IPS-15b (cell line): Measurements from ENCODE around the gene SPATA2.
"Not testable (repeated sequence)": the region's sequence is repeated elsewhere in the genome, so short reads cannot be mapped to it uniquely, and the experiment has no call there.

Experiments
- H3K27me3 ChIP-seq: one replicate; pipeline ENCODE4 v1.6.1; 2013; ENCODE audit warnings: low read length; ENCODE audit not compliant: control insufficient read depth, insufficient read depth
- H3K36me3 ChIP-seq: one replicate; pipeline ENCODE4 v1.6.1; 2013; ENCODE audit warnings: low read length; ENCODE audit not compliant: control insufficient read depth, insufficient read depth
- H3K4me1 ChIP-seq: one replicate; pipeline ENCODE4 v1.6.1; 2013; ENCODE audit warnings: mild to moderate bottlenecking, low read length; ENCODE audit not compliant: control insufficient read depth, insufficient read depth
- H3K4me3 ChIP-seq: one replicate; pipeline ENCODE4 v1.5.1; 2013; ENCODE audit warnings: low read depth, low read length
- H3K9ac ChIP-seq: one replicate; pipeline ENCODE4 v1.6.1; 2013; ENCODE audit warnings: low read depth, mild to moderate bottlenecking, low read length
- H3K9me3 ChIP-seq: one replicate; pipeline ENCODE4 v1.6.1; 2013; ENCODE audit warnings: mild to moderate bottlenecking, low read length; ENCODE audit not compliant: control insufficient read depth, insufficient read depth

Gene SPATA2

DNA sequence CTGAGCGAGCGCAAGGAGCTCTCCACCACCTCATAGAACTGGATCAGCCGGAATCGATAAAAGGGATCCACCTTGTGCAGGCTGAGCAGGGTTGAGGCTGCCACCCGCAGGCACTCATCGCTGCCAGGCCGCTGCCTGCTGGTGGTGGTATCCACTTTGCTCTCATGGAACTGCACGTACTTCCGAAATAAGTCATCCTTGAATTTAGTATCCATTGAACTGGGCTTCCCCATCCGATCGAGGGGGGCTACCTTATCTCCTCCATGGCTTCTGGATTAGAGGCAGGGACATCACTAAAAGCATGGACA is 7.1 kb downstream of the SPATA2 start:
- H3K36me3 ChIP-seq, result peaks cover 36% of the 10 kb centered on the region

DNA sequence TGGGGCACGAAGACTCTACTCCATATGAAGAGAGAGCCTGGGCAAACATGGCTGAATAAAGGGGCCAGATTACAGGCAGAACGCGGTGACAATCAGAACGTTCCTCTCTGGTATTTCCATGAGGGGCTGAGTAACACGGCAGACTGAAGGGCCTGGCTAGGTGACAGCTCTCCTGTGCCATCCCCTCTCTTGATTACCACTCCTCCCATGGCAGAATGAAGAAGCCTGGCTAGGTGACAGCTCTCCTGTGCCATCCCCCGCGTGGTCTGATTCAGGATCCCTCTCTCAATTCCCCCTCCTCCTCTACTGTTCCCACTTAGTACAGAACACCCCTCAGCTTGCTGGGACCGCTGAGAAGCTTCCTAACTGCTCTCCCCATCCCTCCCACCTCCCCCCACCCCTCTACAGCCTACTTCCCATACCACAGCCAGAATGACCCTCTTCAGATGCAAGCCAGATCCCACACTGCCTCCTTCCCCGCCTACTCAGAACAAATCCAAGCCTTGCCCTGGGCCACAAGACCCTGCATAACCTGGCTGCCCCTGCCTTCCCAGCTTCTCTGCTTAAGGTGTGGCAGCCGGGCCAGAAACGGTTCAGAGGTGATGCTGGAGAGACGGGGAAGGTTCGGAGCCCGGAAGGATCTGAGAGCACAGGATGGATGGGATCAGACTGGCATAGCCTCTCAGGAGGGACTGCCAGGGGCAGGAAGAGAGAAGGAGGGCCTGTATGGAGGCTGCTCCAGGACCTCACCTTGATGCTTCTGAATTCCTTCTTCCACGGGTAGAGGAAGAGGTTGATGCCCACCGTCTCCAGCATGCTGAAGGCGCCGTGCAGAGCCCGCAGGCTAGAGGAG is 7.7 kb downstream of the SPATA2 start:
- peaks cover 36% of the 10 kb centered on the region for H3K36me3 ChIP-seq
- no peak overlapping the region for H3K9ac ChIP-seq
- H3K27me3 ChIP-seq, result no peaks in the 10 kb centered on the region
- no peaks in the 10 kb centered on the region for H3K9me3 ChIP-seq
- no peaks in the 10 kb centered on the region for H3K4me1 ChIP-seq
- H3K4me3 ChIP-seq, result no peak overlapping the region

More for the DNA sequence above, 7.1 kb downstream of the SPATA2 start:
- no peaks in the 10 kb centered on the region for H3K9me3 ChIP-seq
- no peaks in the 10 kb centered on the region for H3K4me1 ChIP-seq
- no peaks in the 10 kb centered on the region for H3K27me3 ChIP-seq
- no peak overlapping the region for H3K4me3 ChIP-seq
- no peak overlapping the region for H3K9ac ChIP-seq

GRCh38 chr20:49906615-49907154 is 8.6 kb downstream of the SPATA2 start:
- H3K9me3 ChIP-seq, result no peaks in the 10 kb centered on the region
- H3K4me1 ChIP-seq, result no peaks in the 10 kb centered on the region
- peaks cover 36% of the 10 kb centered on the region for H3K36me3 ChIP-seq
- H3K4me3 ChIP-seq, result no peak overlapping the region
- H3K9ac ChIP-seq, result no peak overlapping the region
- H3K27me3 ChIP-seq, result no peaks in the 10 kb centered on the region

DNA sequence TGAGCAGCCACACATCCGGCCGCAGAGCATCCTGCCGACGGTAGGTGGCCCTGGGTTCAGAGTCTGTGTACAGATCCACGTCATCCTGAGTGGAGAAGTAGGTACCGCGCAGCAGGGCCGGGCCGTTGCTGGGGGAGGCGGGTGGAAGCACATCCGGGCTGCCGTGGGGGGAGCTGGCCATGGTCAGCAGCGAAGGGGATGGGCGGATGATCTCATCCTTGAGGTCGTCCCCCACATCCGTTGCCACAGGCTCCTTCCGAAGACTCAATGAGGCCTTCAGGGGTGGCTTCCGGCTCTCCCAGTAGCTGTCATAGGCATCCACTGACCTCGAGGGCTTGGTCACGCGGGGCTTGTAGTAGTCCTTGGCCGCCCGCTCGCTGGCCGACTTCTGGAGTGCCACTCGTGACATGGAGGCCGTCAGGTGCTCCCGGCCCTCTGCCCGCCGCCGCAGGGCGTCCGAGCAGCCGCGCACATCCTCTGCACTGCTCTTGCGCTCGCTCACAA is 9.2 kb downstream of the SPATA2 start:
- no peak overlapping the region for H3K4me3 ChIP-seq
- H3K4me1 ChIP-seq, result no peaks in the 10 kb centered on the region
- H3K36me3 ChIP-seq, result peaks cover 36% of the 10 kb centered on the region
- no peaks in the 10 kb centered on the region for H3K27me3 ChIP-seq
- H3K9me3 ChIP-seq, result no peaks in the 10 kb centered on the region
- no peak overlapping the region for H3K9ac ChIP-seq

- H3K4me1 ChIP-seq, result no peaks in the 10 kb centered on the region
- no peak overlapping the region for H3K9ac ChIP-seq
- no peaks in the 10 kb centered on the region for H3K27me3 ChIP-seq
- peaks cover 36% of the 10 kb centered on the region for H3K36me3 ChIP-seq
- no peak overlapping the region for H3K4me3 ChIP-seq
- no peaks in the 10 kb centered on the region for H3K9me3 ChIP-seq
Measured at GRCh38 chr20:49905415-49906091, 9.8 kb downstream of the SPATA2 start.

- no peaks in the 10 kb centered on the region for H3K27me3 ChIP-seq
- no peaks in the 10 kb centered on the region for H3K4me1 ChIP-seq
- H3K36me3 ChIP-seq, result peaks cover 36% of the 10 kb centered on the region
- no peak overlapping the region for H3K9ac ChIP-seq
- no peaks in the 10 kb centered on the region for H3K9me3 ChIP-seq
- no peak overlapping the region for H3K4me3 ChIP-seq
Measured at GRCh38 chr20:49904440-49905214, 10.7 kb downstream of the SPATA2 start.

DNA sequence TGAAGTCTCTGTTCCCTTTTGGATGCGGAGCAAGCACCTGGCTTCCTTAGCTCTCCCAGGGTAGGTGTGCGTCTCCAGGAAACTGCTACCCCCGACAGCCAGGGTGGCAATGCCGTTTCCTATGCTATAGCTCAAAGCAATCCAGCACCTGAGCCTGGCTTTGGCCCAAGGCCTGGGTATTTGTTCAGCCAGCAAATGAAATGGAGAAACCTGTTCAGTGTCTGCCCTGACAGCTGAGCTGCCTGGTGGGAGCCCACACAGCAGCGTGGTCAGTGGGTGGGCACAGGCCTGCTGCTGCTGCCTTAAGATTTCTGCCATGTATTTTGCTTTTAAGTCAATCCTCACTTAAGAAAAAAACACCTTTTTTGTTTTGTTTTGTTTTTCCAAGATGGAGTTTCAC is 13.7 kb downstream of the SPATA2 start:
- H3K9ac ChIP-seq, result no peak overlapping the region
- H3K27me3 ChIP-seq, result no peaks in the 10 kb centered on the region
- H3K4me1 ChIP-seq, result no peaks in the 10 kb centered on the region
- H3K36me3 ChIP-seq, result peaks cover 21% of the 10 kb centered on the region
- H3K4me3 ChIP-seq, result no peak overlapping the region
- H3K9me3 ChIP-seq, result no peaks in the 10 kb centered on the region

- no peak overlapping the region for H3K4me3 ChIP-seq
- H3K27me3 ChIP-seq, result no peaks in the 10 kb centered on the region
- H3K9ac ChIP-seq, result no peak overlapping the region
- no peaks in the 10 kb centered on the region for H3K4me1 ChIP-seq
- no peaks in the 10 kb centered on the region for H3K9me3 ChIP-seq
- H3K36me3 ChIP-seq, result peaks cover 8% of the 10 kb centered on the region
Measured at GRCh38 chr20:49899541-49900383, 15.6 kb downstream of the SPATA2 start.

- H3K9me3 ChIP-seq, result no peaks in the 10 kb centered on the region
- H3K27me3 ChIP-seq, result no peaks in the 10 kb centered on the region
- H3K9ac ChIP-seq, result no peak overlapping the region
- H3K4me1 ChIP-seq, result peaks cover 2% of the 10 kb centered on the region
- no peaks in the 10 kb centered on the region for H3K36me3 ChIP-seq
- H3K4me3 ChIP-seq, result no peak overlapping the region
Measured at GRCh38 chr20:49896204-49896603, 19.1 kb downstream of the SPATA2 start.

DNA sequence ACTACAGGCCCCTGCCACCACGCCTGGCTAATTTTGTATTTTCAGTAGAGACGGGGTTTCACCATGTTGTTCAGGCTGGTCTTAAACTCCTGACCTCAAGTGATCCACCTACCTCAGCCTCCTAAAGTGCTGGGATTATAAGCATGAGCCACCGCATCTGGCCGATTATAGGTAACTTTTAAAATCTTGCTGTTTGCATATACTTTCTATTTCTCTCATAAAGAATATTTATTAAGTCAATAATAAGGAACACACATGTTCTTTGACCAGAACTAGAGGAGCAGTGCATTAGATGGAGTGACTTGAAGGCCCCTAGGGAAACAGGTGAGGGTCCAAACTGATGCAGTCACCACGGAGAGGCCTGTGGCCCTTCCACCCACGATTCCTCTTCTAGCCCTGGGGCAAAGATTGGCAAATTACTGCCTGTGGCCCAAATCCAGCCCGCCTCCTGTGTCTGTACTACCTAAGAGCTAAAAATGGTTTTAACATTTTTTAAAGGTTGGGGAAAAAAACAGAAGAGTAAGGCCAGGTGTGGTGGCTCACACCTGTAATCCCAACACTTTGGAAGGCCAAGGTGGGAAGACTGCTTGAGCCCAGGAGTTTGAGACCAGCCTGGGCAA is 19.7 kb downstream of the SPATA2 start:
- H3K27me3 ChIP-seq, H3K4me3 ChIP-seq, H3K9ac ChIP-seq, H3K36me3 ChIP-seq, H3K4me1 ChIP-seq, H3K9me3 ChIP-seq: not testable (repeated sequence)
